Measurements from ENCODE around the gene C2CD4C. TPM values are rescaled to one million over a fixed set of nuclear protein-coding genes. Genes with fewer than 3 reads are reported as not detected.

C2CD4C gene
- total and polyA plus RNA-seq, 2 donors (not counting 3 experiments of a cell fraction or from before 2014, with no cell fraction given), result 0.25 to 0.38 TPM

DNA sequence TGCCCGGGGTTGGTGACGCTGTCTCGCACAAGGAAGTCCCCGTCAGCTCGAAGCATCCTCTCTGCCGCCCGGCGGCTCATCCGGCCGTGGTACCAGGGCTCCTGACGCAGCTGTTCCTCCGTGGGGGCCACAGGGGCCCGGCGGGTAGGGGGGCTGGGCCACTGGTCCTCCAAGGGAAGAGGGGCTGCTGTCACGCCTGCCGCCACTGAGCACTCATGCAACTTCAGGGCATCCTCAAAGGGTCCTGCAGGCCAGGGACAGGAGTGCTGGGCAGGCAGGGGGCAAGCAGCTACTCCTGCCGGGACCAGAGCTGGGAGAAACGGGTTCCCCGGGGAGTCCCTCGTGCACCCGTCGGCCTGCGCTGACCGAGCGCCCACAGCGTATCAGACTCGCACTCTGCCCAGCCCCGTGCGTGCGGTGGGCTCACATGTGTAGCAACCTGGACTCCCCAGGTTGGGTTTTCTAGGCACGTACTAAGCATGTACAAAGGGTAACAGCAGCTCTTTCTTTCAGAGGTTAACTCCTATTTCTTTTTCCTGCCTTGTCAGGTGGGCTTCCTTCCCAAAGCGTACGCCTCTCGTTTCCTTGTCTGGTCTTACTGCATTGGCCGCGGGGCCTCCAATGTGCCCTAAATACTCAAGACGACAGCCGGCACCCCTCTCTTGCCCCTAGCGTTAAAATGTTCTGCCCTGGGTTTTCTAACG, 13.4 kb upstream of the C2CD4C start:
- dilution Hi-C loops (cut with MboI; ENCODE audit: extremely low pct_ligation_motif_present, low sequenced_read_pairs) (no loop called here), intact Hi-C loops (cut with micrococcal nuclease) (no loop called here)
- H3K9ac ChIP-seq (replicated peaks; ENCODE audit: extremely low read depth, insufficient read depth, low read length), result no peak overlapping the region
- no peaks in the 10 kb centered on the region for H3K9me3 ChIP-seq (replicated peaks; ENCODE audit: control insufficient read depth, insufficient read depth, low read length)
- no TSS peak for BruUV-seq (replicated peaks)
- no peak overlapping the region for H3K4me3 ChIP-seq (replicated peaks in 1 of 3; ENCODE audit: insufficient read depth in 1 of 3, low read depth in 1 of 3, low read length in 3 of 3)
- H3K4me1 ChIP-seq (ENCODE audit: control insufficient read depth, extremely low read depth, insufficient read depth, low read length), result no peaks in the 10 kb centered on the region
- no peak overlapping the region for H3K27ac ChIP-seq (ENCODE audit: insufficient read depth, low read depth, low read length)
- DNase-seq (ENCODE audit: low read depth, low spot score), result no peak
- TF ChIP-seq, protein P1, sequence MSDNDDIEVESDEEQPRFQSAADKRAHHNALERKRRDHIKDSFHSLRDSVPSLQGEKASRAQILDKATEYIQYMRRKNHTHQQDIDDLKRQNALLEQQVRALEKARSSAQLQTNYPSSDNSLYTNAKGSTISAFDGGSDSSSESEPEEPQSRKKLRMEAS (IDR thresholded peaks at IDR 0.05; ENCODE audit: insufficient read depth, insufficient read length), result no peak
- no peak for TF ChIP-seq EZH2 (IDR thresholded peaks at IDR 0.05; ENCODE audit: borderline replicate concordance, low read depth, low read length, severe bottlenecking)
- TF ChIP-seq POLR2A (IDR thresholded peaks at IDR 0.05; ENCODE audit: low read depth, low read length), result no peak
- no peak for TF ChIP-seq JUN (IDR thresholded peaks at IDR 0.05; ENCODE audit: borderline replicate concordance, insufficient read depth, insufficient read length, low read depth)
- no peak overlapping the region for H3K4me2 ChIP-seq (ENCODE audit: insufficient read depth, low read length)
- H3K36me3 ChIP-seq (ENCODE audit: control insufficient read depth in 2 of 2, extremely low read depth in 1 of 2, insufficient read depth in 2 of 2, low read length in 2 of 2), result no peaks in the 10 kb centered on the region
- ChIA-PET CTCF (no interaction called here), POLR2A (no interaction called here)
- no peaks in the 10 kb centered on the region for H3K27me3 ChIP-seq (ENCODE audit: control insufficient read depth in 2 of 2, insufficient read depth in 2 of 2, low read length in 2 of 2)
- H3K79me2 ChIP-seq (ENCODE audit: control insufficient read depth, insufficient read depth, low read length), result no peaks in the 10 kb centered on the region
- no peak overlapping the region for H2AFZ ChIP-seq (ENCODE audit: low read depth, low read length)
- no peak for FAIRE-seq
- H3K9me1 ChIP-seq (replicated peaks; ENCODE audit: control insufficient read depth, extremely low read depth, insufficient read depth, low read length), result no peaks in the 10 kb centered on the region
- no peaks in the 10 kb centered on the region for H4K20me1 ChIP-seq (replicated peaks; ENCODE audit: control insufficient read depth, extremely low read depth, insufficient read depth, low read length)

DNA sequence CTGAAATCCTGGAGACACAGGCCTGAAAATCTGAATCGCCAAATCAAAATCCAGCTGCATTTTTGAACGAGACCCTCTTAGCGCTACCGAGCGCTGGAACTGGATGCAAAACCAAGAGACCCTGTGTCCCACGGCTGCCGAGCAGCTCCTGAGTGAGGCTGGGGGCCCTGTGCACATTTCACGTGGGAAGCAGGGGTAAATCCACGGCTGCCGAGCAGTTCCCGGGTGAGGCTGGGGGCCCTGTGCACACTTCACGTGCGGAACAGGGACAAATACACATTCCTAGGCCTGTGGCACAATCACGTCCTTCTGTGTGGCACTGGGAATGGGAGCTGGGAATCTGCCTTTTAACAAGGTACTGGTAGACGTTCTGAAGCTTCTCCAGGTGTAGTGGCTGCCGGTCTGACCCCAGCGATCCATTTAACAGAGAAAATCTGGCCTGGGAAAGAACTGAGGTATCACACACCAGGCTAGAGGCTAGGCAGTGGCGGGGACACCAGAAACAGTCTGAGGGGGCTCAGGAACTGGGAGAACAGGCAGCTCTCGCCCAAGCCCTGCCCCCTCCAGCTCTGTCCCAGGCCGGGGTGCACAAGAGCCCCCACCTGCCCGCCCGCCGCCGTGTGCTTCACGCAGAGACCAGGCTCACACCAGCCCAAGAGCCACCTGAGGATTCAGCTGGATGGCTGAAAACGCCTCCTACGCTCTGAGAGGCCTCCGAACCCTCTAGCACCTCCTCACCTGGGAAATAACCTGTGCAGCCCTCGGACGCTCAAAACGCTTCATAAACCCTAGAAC, 11.0 kb upstream of the C2CD4C start:
- Histone ChIP-seq H3K27me3 (ENCODE audit: control insufficient read depth in 2 of 2, insufficient read depth in 2 of 2, low read length in 2 of 2) (no peaks in the 10 kb centered on the region), H3K4me3 (replicated peaks in 1 of 3; ENCODE audit: insufficient read depth in 1 of 3, low read depth in 1 of 3, low read length in 3 of 3) (no peak overlapping the region), H3K27ac (ENCODE audit: insufficient read depth, low read depth, low read length) (no peak overlapping the region), H4K20me1 (replicated peaks; ENCODE audit: control insufficient read depth, extremely low read depth, insufficient read depth, low read length) (no peaks in the 10 kb centered on the region), H3K4me1 (ENCODE audit: control insufficient read depth, extremely low read depth, insufficient read depth, low read length) (no peaks in the 10 kb centered on the region), H3K4me2 (ENCODE audit: insufficient read depth, low read length) (no peak overlapping the region), H3K9me1 (replicated peaks; ENCODE audit: control insufficient read depth, extremely low read depth, insufficient read depth, low read length) (no peaks in the 10 kb centered on the region), H3K79me2 (ENCODE audit: control insufficient read depth, insufficient read depth, low read length) (no peaks in the 10 kb centered on the region), H3K9me3 (replicated peaks; ENCODE audit: control insufficient read depth, insufficient read depth, low read length) (no peaks in the 10 kb centered on the region), H2AFZ (ENCODE audit: low read depth, low read length) (no peak overlapping the region), H3K36me3 (ENCODE audit: control insufficient read depth in 2 of 2, extremely low read depth in 1 of 2, insufficient read depth in 2 of 2, low read length in 2 of 2) (no peaks in the 10 kb centered on the region), H3K9ac (replicated peaks; ENCODE audit: extremely low read depth, insufficient read depth, low read length) (no peak overlapping the region)
- intact Hi-C loops (cut with micrococcal nuclease), result no loop called here
- POLR2A ChIA-PET, result no interaction called here
- CTCF ChIA-PET, result no interaction called here
- no TSS peak for BruUV-seq (replicated peaks)
- dilution Hi-C loops (cut with MboI; ENCODE audit: extremely low pct_ligation_motif_present, low sequenced_read_pairs), result no loop called here
- no peak for TF ChIP-seq EZH2 (IDR thresholded peaks at IDR 0.05; ENCODE audit: borderline replicate concordance, low read depth, low read length, severe bottlenecking)
- TF ChIP-seq, protein P2, sequence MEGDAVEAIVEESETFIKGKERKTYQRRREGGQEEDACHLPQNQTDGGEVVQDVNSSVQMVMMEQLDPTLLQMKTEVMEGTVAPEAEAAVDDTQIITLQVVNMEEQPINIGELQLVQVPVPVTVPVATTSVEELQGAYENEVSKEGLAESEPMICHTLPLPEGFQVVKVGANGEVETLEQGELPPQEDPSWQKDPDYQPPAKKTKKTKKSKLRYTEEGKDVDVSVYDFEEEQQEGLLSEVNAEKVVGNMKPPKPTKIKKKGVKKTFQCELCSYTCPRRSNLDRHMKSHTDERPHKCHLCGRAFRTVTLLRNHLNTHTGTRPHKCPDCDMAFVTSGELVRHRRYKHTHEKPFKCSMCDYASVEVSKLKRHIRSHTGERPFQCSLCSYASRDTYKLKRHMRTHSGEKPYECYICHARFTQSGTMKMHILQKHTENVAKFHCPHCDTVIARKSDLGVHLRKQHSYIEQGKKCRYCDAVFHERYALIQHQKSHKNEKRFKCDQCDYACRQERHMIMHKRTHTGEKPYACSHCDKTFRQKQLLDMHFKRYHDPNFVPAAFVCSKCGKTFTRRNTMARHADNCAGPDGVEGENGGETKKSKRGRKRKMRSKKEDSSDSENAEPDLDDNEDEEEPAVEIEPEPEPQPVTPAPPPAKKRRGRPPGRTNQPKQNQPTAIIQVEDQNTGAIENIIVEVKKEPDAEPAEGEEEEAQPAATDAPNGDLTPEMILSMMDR (IDR thresholded peaks at IDR 0.05; ENCODE audit: extremely low read depth in 1 of 2, insufficient read depth in 1 of 2, low read depth in 1 of 2, low read length in 2 of 2), result no peak
- no peak for TF ChIP-seq FOS (IDR thresholded peaks at IDR 0.05; ENCODE audit: borderline replicate concordance, insufficient read depth, low read length)
- TF ChIP-seq, protein P1 (IDR thresholded peaks at IDR 0.05; ENCODE audit: insufficient read depth, insufficient read length), result no peak
- no peak for TF ChIP-seq JUN (IDR thresholded peaks at IDR 0.05; ENCODE audit: borderline replicate concordance, insufficient read depth, insufficient read length, low read depth)
- no peak for TF ChIP-seq POLR2A (IDR thresholded peaks at IDR 0.05; ENCODE audit: low read depth, low read length)
- no peak for TF ChIP-seq MYC (IDR thresholded peaks at IDR 0.05; ENCODE audit: low read depth, low read length)
- no peak for DNase-seq (ENCODE audit: low read depth, low spot score)
- no peak for FAIRE-seq

Measured in endothelial cell of umbilical vein (primary cell).